Measurements from ENCODE around the gene COBL.

Gene COBL

GRCh38 chr7:51068401-51068800 lies 248.2 kb downstream of the COBL start:
- DNase-seq: no peak

GRCh38 chr7:51067757-51068156 lies 248.9 kb downstream of the COBL start:
- peak; percentile 33 for DNase-seq

DNA sequence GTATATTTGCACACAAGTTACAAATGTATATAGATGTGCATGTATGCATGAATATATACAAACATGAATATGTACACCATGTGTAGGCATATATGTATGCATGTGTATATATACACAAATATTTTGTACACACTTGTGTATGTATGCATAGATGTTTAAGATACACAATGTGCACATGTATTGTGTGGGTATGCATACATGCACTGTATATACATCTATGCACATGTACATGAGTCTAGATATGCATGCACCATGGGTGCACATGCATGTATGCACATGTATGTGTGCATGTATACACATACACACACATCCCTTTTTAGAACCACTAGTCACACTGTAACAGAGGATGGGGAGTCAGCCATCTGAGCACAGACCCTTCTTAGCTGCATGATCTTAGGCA lies 249.4 kb downstream of the COBL start:
- DNase-seq: no peak

DNA sequence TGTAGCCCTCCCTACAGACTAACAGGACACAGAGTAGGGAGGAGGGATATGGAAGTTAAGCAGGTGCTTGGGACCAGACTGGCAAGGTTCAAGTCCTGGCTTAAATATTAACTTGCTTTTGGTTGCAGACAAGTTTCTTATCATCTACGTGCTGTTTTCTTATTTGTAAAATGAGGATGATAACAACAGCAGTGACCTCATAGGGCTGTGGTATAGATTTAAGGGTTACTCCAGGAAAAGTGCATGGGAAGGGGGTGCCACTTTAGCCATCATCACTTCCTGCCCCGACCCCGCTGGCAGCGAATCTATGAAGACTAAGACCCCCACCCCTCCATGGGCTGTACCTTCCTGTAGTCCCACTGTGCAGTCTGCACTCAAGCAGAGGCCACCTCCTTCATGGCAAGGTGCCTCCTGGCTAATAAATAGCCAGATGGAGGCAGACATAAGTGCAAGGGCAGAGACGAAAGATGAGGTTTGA lies 250.2 kb downstream of the COBL start:
- no peak for DNase-seq

DNA sequence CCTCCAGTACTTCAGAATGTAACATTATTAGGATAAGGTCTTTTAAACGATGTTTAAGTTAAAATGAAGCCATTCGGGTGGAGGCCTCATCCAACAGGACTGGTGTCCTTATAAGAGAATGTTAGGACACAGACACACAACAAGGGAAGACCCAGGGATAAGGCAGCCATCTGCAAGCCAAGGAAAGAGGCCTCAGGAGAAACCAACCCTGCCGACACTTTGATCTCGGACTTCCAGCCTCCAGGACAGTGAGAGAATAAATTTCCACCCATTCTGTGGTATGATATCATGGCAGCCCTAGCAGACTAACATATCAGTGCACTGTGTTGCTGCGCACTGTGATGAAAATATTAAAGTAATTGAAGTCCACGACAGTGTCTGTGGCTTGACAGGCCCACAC lies 250.8 kb downstream of the COBL start:
- DNase-seq: no peak

DNA sequence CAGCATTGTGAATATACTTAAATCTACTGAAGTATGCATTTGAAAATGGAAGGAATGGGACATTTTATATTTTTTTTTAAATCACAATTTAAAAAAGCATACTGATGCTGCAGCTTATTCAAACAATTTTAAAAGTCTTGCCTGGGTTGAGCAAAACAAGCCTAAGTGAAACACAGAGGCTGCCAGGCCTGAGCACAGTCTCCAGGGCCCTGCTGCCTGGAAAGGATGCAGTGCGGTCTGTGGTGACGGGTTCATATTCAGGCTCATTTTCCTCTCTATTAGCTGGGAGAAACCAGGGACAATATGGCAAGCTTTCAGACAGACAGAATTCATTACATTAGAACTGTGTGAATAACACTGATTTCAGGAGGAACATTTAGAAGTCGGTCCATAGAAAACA lies 251.9 kb downstream of the COBL start:
- no peak for DNase-seq

DNA sequence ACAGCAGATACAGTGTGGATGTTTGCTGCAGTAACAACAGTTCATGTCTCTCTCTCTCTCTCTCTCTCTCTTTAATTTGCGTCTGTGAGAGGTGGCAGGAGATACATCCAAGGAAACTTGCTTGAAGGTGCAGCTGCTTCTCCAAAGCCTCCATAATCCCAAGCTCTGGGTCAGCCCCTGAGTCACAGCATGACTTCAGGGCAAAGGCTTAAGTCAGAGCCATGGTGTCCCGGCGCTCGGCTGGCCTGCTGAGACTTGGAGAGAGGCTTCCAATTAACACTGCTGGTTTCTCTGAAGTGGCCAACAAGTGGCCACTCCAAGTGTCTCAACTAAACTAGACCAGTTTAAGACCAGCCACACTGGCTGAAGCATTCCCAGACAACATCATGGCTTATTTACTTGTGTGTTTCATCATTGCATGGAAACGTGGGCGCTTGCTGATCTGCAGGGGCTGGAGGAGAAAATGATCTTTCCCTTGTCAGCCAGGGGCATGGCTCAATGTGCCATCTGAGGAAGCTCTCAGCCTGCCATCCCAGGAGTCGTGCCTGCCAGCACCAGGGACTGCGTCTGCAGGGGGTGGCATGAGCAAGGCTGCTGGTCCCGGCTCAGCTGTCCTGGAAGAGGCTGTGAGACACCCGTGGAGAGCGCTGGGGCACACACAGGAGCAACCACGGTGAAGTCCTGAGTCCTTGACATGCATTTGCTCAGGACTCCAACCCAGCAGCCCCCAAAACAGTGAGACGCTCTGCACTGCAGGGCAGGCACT lies 254.2 kb downstream of the COBL start:
- DNase-seq: no peak

DNA sequence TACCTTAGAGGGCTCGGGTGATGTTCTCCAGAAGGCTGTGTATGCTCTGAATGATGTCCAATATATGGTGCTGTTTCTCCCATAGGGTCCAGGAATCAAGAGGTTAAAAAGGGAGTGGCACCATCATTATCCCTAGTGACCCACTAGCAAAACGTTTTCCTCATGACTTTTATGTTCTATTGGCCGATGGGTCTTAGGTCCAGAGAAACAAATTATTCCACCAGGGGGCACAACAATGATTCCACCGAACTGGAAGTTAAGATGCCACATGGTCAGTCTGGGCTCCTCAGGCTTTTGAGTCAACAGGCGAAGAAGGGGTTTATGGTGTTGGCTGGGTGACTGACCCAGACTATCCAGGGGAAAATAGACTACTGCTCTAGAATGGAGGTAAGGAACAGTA lies 256.1 kb downstream of the COBL start:
- no peak for DNase-seq

DNA sequence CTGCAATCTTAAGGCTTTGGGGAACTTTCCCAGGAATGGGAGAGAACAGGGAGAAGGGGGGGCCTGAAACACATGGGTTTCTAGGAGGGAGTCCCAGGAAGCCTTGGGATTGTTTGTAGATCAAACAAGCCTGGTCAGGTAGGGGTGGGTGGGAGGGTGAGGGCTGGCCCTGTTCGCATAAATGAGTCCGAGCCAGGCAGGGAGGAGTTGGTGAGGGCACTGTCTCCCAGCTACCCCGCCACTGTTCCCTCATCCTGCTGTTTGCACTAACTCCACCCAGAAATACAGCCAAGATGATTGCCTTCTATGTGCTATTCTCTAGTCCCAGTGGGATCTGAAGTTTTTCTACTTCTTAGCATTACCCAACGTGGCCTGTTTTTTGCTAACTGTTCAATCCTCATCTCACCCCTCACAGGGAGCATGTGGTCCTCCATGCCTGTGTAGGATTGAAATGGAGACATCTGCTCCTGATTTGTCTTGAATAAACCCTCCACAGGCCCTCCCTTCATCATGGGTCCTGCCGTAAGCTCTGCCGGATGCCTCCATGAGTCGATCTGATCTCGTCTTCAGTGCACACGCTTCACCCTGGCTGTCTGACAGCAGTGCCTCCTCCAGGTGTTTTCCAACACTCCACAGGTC lies 257.0 kb downstream of the COBL start:
- no peak for DNase-seq

DNA sequence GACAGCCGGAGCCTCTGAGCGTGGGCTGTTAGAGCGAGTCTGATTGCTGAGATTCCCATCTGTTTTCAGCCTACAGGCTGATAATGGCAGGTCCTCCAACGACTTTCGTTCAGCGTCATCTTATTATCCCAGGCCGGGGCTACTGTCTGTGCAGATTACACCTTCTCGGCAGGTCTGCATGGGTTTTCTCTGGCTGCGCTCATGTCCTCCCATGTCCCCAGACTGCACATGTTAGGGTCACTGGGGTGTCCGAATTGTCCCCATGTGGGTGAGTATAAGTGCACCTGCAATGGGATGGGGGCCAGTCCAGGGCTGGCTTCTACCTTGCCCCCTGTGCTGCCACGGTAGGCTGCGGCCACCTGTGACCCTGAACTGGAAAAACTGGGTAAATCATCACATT lies 257.8 kb downstream of the COBL start:
- no peak for DNase-seq

DNA sequence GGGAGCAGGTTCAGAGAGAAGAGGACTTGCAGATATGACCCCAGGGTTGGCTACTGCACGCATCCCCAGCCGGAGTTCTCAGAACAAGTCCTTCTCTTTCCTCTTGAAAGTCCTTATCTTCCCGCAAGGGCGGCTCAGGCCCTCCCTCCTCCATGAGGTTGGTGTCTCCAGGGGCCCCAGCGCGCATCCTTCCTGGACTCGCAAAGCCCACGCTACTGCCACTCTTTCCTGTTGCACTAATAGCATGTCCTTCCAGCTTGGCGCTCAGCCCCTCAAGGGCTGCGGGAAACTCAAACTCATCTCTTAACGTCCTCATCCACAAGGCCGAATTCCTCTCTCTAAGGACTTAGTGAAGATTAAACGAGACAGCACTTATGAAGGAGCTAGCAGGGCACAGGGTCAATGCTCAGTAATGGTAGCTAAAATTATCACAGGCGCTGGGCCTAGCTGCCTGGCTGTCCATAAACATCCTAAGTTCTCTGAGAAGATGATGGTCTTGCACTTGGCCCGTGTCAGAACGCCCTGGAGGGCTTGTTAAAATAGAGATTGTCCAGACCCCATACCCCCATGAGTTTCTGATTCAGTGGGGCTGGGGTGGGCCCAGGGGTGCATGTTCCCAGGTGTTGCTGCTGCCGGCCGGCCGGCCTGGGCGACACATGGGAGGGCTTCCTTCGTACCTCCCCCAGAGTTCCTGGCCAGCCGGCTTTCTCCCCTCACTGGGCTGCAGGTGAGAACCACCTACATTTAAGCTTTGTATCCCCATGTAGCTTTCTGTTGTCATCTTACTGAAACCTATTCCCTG lies 261.4 kb downstream of the COBL start:
- no peak for DNase-seq

GRCh38 chr7:51054231-51054630 lies 262.4 kb downstream of the COBL start:
- DNase-seq: no peak

- no peak for DNase-seq
These were observed 263.3 kb downstream of the COBL start for GRCh38 chr7:51053160-51053925.

- DNase-seq: no peak
These were observed 270.1 kb downstream of the COBL start for GRCh38 chr7:51046482-51046881.

DNA sequence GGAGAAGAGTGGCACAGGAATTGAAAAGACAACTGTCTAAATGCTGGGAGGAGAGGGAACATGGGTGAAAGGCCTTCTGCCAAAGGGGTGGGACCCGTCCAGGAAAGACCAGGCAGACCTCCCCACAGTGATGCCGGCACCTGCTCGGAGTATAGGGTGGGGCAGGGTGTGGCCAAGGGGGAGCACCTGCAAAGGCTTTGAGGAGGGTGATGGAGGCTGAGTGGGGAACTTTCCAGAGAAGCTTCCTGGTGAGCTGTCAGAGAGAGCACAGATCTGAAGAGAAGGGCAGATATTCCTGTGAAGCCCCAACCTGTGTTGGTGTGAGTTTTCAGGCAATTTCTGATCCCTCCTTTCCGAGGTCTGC lies 270.5 kb downstream of the COBL start:
- no peak for DNase-seq

- DNase-seq: no peak
These were observed 271.1 kb downstream of the COBL start for GRCh38 chr7:51045319-51046102.

DNA sequence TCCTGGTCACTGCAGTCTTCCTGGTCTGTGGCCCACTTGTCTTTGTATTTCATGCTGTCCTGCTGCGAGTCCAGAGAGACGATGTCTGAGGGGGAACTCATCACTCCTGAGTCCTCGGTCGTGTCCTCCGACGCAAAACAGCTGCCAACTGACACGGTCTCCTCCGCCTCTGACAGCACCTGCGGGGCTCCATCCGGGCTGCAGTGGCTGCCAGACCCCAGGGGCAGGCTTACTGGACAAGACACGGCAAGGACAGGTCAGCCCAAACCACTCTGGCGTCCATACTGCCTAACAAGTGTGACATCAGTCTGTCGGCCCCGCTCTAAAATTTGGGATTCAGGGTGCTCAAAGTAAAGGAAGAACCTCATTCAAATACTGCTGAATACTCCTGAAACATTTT lies 273.1 kb downstream of the COBL start:
- no peak for DNase-seq

GRCh38 chr7:51040787-51041186 lies 275.8 kb downstream of the COBL start:
- DNase-seq: no peak

- no peak for DNase-seq
These were observed 278.0 kb downstream of the COBL start for GRCh38 chr7:51038573-51038972.

GRCh38 chr7:51035716-51036115 lies 280.9 kb downstream of the COBL start:
- DNase-seq: no peak

- DNase-seq: no peak
These were observed 281.9 kb downstream of the COBL start for GRCh38 chr7:51034521-51035264.

All from NCI-H1092 (cell line).